SK-N-SH (cell line): Measurements from ENCODE around the gene CTTN. TPM values are rescaled to one million over a fixed set of nuclear protein-coding genes. Genes with fewer than 3 reads are reported as not detected.

ENCODE experiments used
- CTCF ChIA-PET: fragments of 300-600, 350-600 bp; formaldehyde crosslinking; extraction: SDS; loops from one replicate; lab custom pipeline; 2021; lab: Yijun Ruan, JAX
- POLR2A ChIA-PET: fragments of 350-600 bp; sonication (Branson Sonifier 250); formaldehyde crosslinking; extraction: SDS; loops from one replicate; lab custom pipeline; 2020; ENCODE audit warnings: antibody characterized with exemption, inconsistent platforms; lab: Yijun Ruan, JAX
- DNase-seq: peaks from one replicate; pipeline ENCODE4 v3.0.0; 2012
- H2AFZ ChIP-seq: fragments of 200-600 bp; sonication (generic); 2 replicates; pipeline ENCODE4 v1.8.1; 2016; ENCODE audit warnings: antibody characterized with exemption, mild to moderate bottlenecking, low read depth
- H3F3A ChIP-seq: fragments of 200-600 bp; sonication (generic); replicated peaks from 2 replicates; pipeline ENCODE3; 2016; ENCODE audit warnings: antibody characterized with exemption, mild to moderate bottlenecking; ENCODE audit not compliant: insufficient read depth
- H3K27ac ChIP-seq, 2 experiments: fragments of 200-500 bp in 1 of 2; fragments of 200-600 bp in 1 of 2; sonication (Bioruptor generic) in 1 of 2; sonication (generic), shearing (Covaris generic) in 1 of 2; 2 replicates each; pipeline versions ENCODE4 v1.5.1 to v1.6.1; 2014 to 2016; ENCODE audit warnings: low read depth in 2 of 2, inconsistent platforms in 1 of 2, low read length in 1 of 2, mild to moderate bottlenecking in 1 of 2, mixed read lengths in 1 of 2
- H3K27me3 ChIP-seq: fragments of 200-600 bp; sonication (generic), shearing (Covaris generic); 2 replicates; pipeline ENCODE4 v1.6.1; 2016; ENCODE audit warnings: mixed run types; ENCODE audit not compliant: insufficient read depth
- H3K36me3 ChIP-seq, 2 experiments: fragments of 200-500 bp in 1 of 2; fragments of 200-600 bp in 1 of 2; sonication (Bioruptor generic) in 1 of 2; sonication (generic) in 1 of 2; replicated peaks in 1 of 2; 2 replicates each; pipeline versions ENCODE3 to v1.5.1; 2014 to 2016; ENCODE audit warnings: low read length in 1 of 2, mild to moderate bottlenecking in 1 of 2; ENCODE audit not compliant: insufficient read depth in 2 of 2, control insufficient read depth in 1 of 2
- H3K4me1 ChIP-seq, 2 experiments: fragments of 200-500 bp in 1 of 2; fragments of 200-600 bp in 1 of 2; sonication (Bioruptor generic) in 1 of 2; sonication (generic), shearing (Covaris generic) in 1 of 2; 2 replicates each; pipeline versions ENCODE4 v1.5.1 to v1.6.1; 2014 to 2016; ENCODE audit warnings: low read depth in 1 of 2, low read length in 1 of 2, mixed run types in 1 of 2; ENCODE audit not compliant: insufficient read depth in 2 of 2, control insufficient read depth in 1 of 2
- H3K4me2 ChIP-seq: fragments of 200-600 bp; sonication (generic), shearing (Covaris generic); 2 replicates; pipeline ENCODE4 v1.6.1; 2017; ENCODE audit warnings: mixed run types
- H3K4me3 ChIP-seq, 2 experiments: fragments of 200-500 bp in 1 of 2; fragments of 200-600 bp in 1 of 2; sonication (Bioruptor generic) in 1 of 2; sonication (generic), shearing (Covaris generic) in 1 of 2; 2 replicates each; pipeline versions ENCODE4 v1.5.1 to v1.8.1; 2014 to 2016; ENCODE audit warnings: low read depth in 2 of 2, inconsistent platforms in 1 of 2, low read length in 1 of 2, mild to moderate bottlenecking in 1 of 2, mixed read lengths in 1 of 2, moderate library complexity in 1 of 2
- H3K79me2 ChIP-seq: fragments of 200-600 bp; sonication (generic); 2 replicates; pipeline ENCODE4 v1.8.1; 2017; ENCODE audit warnings: mild to moderate bottlenecking; ENCODE audit not compliant: insufficient read depth
- H3K9ac ChIP-seq: fragments of 200-600 bp; sonication (generic); 2 replicates; pipeline ENCODE4 v1.6.1; 2017; ENCODE audit warnings: mixed run types
- H3K9me2 ChIP-seq: fragments of 200-600 bp; sonication (generic); 2 replicates; pipeline ENCODE4 v1.6.1; 2017; ENCODE audit warnings: mixed run types
- H3K9me3 ChIP-seq: fragments of 200-600 bp; sonication (generic); 2 replicates; pipeline ENCODE4 v1.6.1; 2017; ENCODE audit warnings: mixed run types, mild to moderate bottlenecking, moderate library complexity
- H4K20me1 ChIP-seq: fragments of 200-600 bp; sonication (generic); 2 replicates; pipeline ENCODE4 v1.6.1; 2017; ENCODE audit warnings: mild to moderate bottlenecking, mixed run types; ENCODE audit not compliant: insufficient read depth
- CHD2 ChIP-seq: fragments of 150-350 bp; IDR thresholded peaks from 2 replicates; pipeline ENCODE4 v1.6.1; 2018; ENCODE audit warnings: low read length; ENCODE audit not compliant: partially characterized antibody
- EP300 ChIP-seq, 2 experiments: IDR thresholded peaks; 2 replicates each; pipeline versions ENCODE4 v1.4.0 to v1.6.1; 2012; ENCODE audit warnings: borderline replicate concordance in 1 of 2, low read depth in 1 of 2, low read length in 1 of 2
- FOXM1 ChIP-seq: IDR thresholded peaks from 2 replicates; pipeline ENCODE4 v1.4.0; 2012; ENCODE audit warnings: low read depth, mild to moderate bottlenecking
- GABPA ChIP-seq: IDR thresholded peaks from 2 replicates; pipeline ENCODE4 v1.4.0; 2012; ENCODE audit warnings: low read depth, mild to moderate bottlenecking
- JUND ChIP-seq: IDR thresholded peaks from 2 replicates; pipeline ENCODE4 v1.4.0; 2012
- MEF2A ChIP-seq: IDR thresholded peaks from 2 replicates; pipeline ENCODE4 v1.4.0; 2012; ENCODE audit warnings: low read depth, borderline replicate concordance
- NFIC ChIP-seq: IDR thresholded peaks from 2 replicates; pipeline ENCODE4 v1.4.0; 2012; ENCODE audit warnings: borderline replicate concordance
- PBX3 ChIP-seq: IDR thresholded peaks from 2 replicates; pipeline ENCODE4; 2012
- TCF12 ChIP-seq: IDR thresholded peaks from 2 replicates; pipeline ENCODE4 v1.4.0; 2012
- USF1 ChIP-seq: IDR thresholded peaks from 2 replicates; pipeline ENCODE4 v1.4.0; 2012; ENCODE audit warnings: low read depth, borderline replicate concordance
- USF2 ChIP-seq: fragments of 150-350 bp; IDR thresholded peaks from 2 replicates; pipeline ENCODE4 v1.6.1; 2017; ENCODE audit warnings: antibody characterized with exemption, low read length, low read depth, borderline replicate concordance
- WGBS: methylation state at CpG from one replicate; pipeline ENCODE4 v1.1.6; 2017; ENCODE audit warnings: low lambda C conversion rate; 5-methylcytosine and 5-hydroxymethylcytosine counted together
- polyA plus RNA-seq, 3 experiments: library from polyadenylated mRNA; depleted of rRNA; stranded (reverse); fragments of >200 nt; gene quantifications; 2 replicates each; pipeline ENCODE4 v1.2.3, GENCODE V29; 2012
- TF ChIP-seq, protein P1 (sequence below): IDR thresholded peaks from 2 replicates; pipeline ENCODE4 v1.4.0; 2012; ENCODE audit warnings: low read depth

The CTTN gene
- polyA plus RNA-seq, 1 of the 3 experiments (the other 2 are of a cell fraction), result 243 TPM

GRCh38 chr11:70472240-70472639 lies 73.9 kb downstream of the CTTN start (continued):
- TF ChIP-seq EP300 (IDR thresholded peaks at IDR 0.05; ENCODE audit: borderline replicate concordance in 1 of 2, low read depth in 1 of 2, low read length in 1 of 2), result no peak
- no peak for TF ChIP-seq USF1
- TF ChIP-seq, protein P1, sequence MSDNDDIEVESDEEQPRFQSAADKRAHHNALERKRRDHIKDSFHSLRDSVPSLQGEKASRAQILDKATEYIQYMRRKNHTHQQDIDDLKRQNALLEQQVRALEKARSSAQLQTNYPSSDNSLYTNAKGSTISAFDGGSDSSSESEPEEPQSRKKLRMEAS, result no peak
- no peak for TF ChIP-seq CHD2
- TF ChIP-seq TCF12, result no peak
- TF ChIP-seq, all 33 proteins: peak for 0

DNA sequence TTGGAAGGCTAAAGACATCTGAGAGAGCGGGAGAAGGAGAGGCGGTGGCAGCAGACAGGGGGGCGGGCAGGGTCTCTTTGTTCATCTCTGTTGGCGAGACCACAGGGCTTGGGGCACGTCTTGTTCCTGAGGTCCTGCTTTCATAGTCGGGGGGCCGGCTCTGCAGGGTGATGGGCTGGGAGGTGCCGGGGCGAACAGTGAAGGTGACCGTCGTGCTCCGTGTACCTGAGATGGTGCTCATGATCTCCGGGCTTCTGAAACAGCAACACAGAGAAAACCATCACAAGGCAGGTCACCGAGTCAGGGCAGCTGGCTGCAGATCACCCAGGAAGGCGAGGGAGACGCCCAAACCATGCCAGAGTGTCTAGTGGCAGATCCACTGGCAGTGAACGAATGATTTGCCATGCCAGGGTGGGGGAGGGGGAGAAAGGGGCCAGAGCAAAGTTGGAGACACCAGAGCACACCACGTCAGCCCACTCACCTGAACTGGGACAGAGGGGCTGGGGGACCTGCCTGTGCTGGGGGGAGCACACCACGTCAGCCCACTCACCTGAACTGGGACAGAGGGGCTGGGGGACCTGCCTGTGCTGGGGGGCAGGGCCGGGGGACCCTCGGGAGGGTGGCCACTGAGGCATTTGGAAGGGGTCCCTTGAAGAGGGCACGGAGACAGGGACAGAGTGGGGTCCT lies 75.0 kb downstream of the CTTN start:
- H3K9me2 ChIP-seq, result no peaks in the 10 kb centered on the region
- no peak overlapping the region for H3K9ac ChIP-seq
- 48% methylated on average over 12 of the region's 22 CpGs for WGBS
- H3K4me1 ChIP-seq, result peaks cover 0 to 10% of the 10 kb centered on the region in 2 experiments; a peak in 2 of 4 replicates
- no peak overlapping the region for H3K4me2 ChIP-seq
- H3F3A ChIP-seq, result no peaks in the 10 kb centered on the region
- DNase-seq, result no peak
- H3K79me2 ChIP-seq, result no peaks in the 10 kb centered on the region
- CTCF ChIA-PET, result interaction anchor here (2.9 kb wide), 1 partner anchor 283 kb away, joined by 9 read pairs; no protein-coding TSS in a partner anchor
- H3K36me3 ChIP-seq, result no peaks in the 10 kb centered on the region
- POLR2A ChIA-PET, result no interaction called here
- no peak overlapping the region for H2AFZ ChIP-seq
- TF ChIP-seq MEF2A (no peak), JUND (no peak), FOXM1 (no peak), NFIC (no peak), PBX3 (no peak), GABPA (no peak)
- H3K27ac ChIP-seq, result no peak overlapping the region
- H3K9me3 ChIP-seq, result no peaks in the 10 kb centered on the region
- no peaks in the 10 kb centered on the region for H4K20me1 ChIP-seq
- no peaks in the 10 kb centered on the region for H3K27me3 ChIP-seq
- H3K4me3 ChIP-seq, result no peak overlapping the region

DNA sequence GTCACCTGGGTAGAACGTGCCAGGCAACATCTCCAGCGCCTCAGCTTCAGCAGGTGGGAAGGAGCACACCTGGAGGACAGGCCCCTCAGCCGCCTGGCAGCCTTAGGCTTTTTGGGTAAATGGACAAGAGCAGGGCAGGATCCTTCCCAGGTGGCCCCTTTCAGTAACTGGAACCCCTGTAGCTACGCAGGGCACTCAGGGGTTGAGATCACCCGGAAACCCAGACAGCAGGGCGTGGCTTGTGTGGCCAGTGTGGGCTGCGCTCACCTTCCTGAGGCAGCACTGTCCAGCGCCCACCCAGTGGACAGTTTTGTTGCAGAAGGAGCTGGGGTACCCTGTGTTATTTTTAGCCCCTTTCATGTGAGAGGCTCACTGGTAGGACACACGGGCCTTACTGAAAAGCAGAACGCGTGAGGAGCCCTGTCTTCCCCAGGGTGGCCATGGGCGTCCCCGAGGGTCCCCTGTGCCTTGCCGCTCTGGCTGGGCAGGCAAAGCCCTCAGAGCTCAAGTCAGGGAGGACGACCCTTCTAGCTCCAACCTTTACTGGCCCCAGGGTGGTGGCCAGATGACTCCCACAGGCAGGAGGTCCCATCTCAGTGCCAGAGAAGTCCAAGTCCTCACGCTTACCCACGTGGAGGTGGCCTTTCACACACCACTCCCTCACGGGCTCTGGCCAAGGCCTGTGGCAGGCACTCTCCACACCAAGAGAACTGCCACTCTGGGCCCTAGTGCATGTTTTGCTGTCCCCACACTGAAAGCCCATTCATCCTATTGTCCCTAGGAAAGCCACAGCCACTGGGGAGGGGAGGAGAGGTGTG lies 75.8 kb downstream of the CTTN start:
- WGBS, result 45% methylated on average over 16 of the region's 18 CpGs
- no peak for DNase-seq
- ChIA-PET POLR2A (no interaction called here), CTCF (interaction anchor here (1.5 kb wide), 1 partner anchor 282 kb away, joined by 5 read pairs; no protein-coding TSS in a partner anchor)
- Histone ChIP-seq H3K9me2 (no peaks in the 10 kb centered on the region), H3K27me3 (no peaks in the 10 kb centered on the region), H3K4me1 (peaks cover 0 to 17% of the 10 kb centered on the region in 2 experiments; a peak in 2 of 4 replicates), H3K4me2 (no peak overlapping the region), H4K20me1 (no peaks in the 10 kb centered on the region), H3K27ac (no peak overlapping the region), H3F3A (no peaks in the 10 kb centered on the region), H3K79me2 (no peaks in the 10 kb centered on the region), H3K9ac (no peak overlapping the region), H2AFZ (no peak overlapping the region), H3K9me3 (no peaks in the 10 kb centered on the region), H3K36me3 (no peaks in the 10 kb centered on the region), H3K4me3 (no peak overlapping the region)
- no peak for TF ChIP-seq USF2
